CD14-positive monocyte (primary cell): Measurements from ENCODE around the gene IL13. TPM values are rescaled to one million over a fixed set of nuclear protein-coding genes. Genes with fewer than 3 reads are reported as not detected.
A peak's percentile ranks its signal among the peaks of the same experiment; 100 is the strongest.

ENCODE experiments used
- DNase-seq, 3 donors: peaks; one replicate each; pipeline ENCODE4 v3.0.0-alpha.2; 2011 to 2022
- H2AFZ ChIP-seq: 2 replicates; pipeline ENCODE4 v1.6.0; 2012; ENCODE audit warnings: mild to moderate bottlenecking, low read depth, low read length, inconsistent platforms; ENCODE audit not compliant: insufficient read depth, poor library complexity, severe bottlenecking
- H3K27ac ChIP-seq, 2 donors: 1 replicate in 1 of 2; 2 replicates in 1 of 2; pipeline ENCODE4 v1.5.1; 2012 to 2013; ENCODE audit warnings: low read length in 2 of 2, control low read depth in 1 of 2, inconsistent platforms in 1 of 2, low read depth in 1 of 2, mild to moderate bottlenecking in 1 of 2
- H3K27me3 ChIP-seq, 2 donors: one replicate each; pipeline versions ENCODE4 v1.6.0 to v1.6.1; 2011 to 2013; ENCODE audit warnings: low read length in 2 of 2; ENCODE audit not compliant: control insufficient read depth in 2 of 2, insufficient read depth in 2 of 2
- H3K36me3 ChIP-seq, 2 donors: replicated peaks in 1 of 2; 1 replicate in 1 of 2; 2 replicates in 1 of 2; pipeline versions ENCODE4 v1.5.1 to v1.6.1; 2012 to 2013; ENCODE audit warnings: low read length in 2 of 2, control low read depth in 1 of 2, inconsistent platforms in 1 of 2, mild to moderate bottlenecking in 1 of 2; ENCODE audit not compliant: insufficient read depth in 2 of 2, control insufficient read depth in 1 of 2
- H3K4me1 ChIP-seq, 2 donors: 1 replicate in 1 of 2; 2 replicates in 1 of 2; pipeline versions ENCODE4 v1.5.1 to v1.6.1; 2012 to 2013; ENCODE audit warnings: low read length in 2 of 2, control low read depth in 1 of 2, inconsistent platforms in 1 of 2, mild to moderate bottlenecking in 1 of 2, moderate library complexity in 1 of 2; ENCODE audit not compliant: insufficient read depth in 2 of 2, control insufficient read depth in 1 of 2
- H3K4me2 ChIP-seq: replicated peaks from 2 replicates; pipeline ENCODE3; 2012; ENCODE audit warnings: low read length, moderate library complexity, mild to moderate bottlenecking; ENCODE audit not compliant: poor library complexity, severe bottlenecking; ENCODE audit errors: extremely low read depth
- H3K4me3 ChIP-seq, 3 experiments: fragments of 200-600 bp in 1 of 3; sonication (generic) in 1 of 3; replicated peaks in 1 of 3; 1 replicate in 2 of 3; 2 replicates in 1 of 3; pipeline ENCODE4 v1.5.1; 2011 to 2013; ENCODE audit warnings: low read length in 3 of 3, mild to moderate bottlenecking in 3 of 3, control low read depth in 2 of 3, low read depth in 2 of 3, inconsistent platforms in 1 of 3, moderate library complexity in 1 of 3
- H3K79me2 ChIP-seq: 2 replicates; pipeline ENCODE4 v1.6.0; 2012; ENCODE audit warnings: mild to moderate bottlenecking, control low read depth, inconsistent platforms, low read length, moderate library complexity; ENCODE audit not compliant: insufficient read depth
- H3K9ac ChIP-seq: 2 replicates; pipeline ENCODE4 v1.6.0; 2017; ENCODE audit warnings: low read length, mild to moderate bottlenecking; ENCODE audit not compliant: insufficient read depth, poor library complexity, severe bottlenecking
- H3K9me3 ChIP-seq, 2 donors: replicated peaks in 1 of 2; 1 replicate in 1 of 2; 2 replicates in 1 of 2; pipeline versions ENCODE4 v1.5.1 to v1.6.1; 2012 to 2013; ENCODE audit warnings: low read length in 2 of 2, control low read depth in 1 of 2; ENCODE audit not compliant: control insufficient read depth in 1 of 2, insufficient read depth in 1 of 2
- H4K20me1 ChIP-seq: 2 replicates; pipeline ENCODE4 v1.6.0; 2012; ENCODE audit warnings: mild to moderate bottlenecking, low read length, control low read depth, moderate library complexity; ENCODE audit not compliant: insufficient read depth
- H3K27ac Mint-ChIP-seq, 7 donors: one replicate each; pipeline ENCODE4 v1.8.0; 2020; ENCODE audit warnings: mild to moderate bottlenecking in 7 of 7, mixed read lengths in 7 of 7, moderate library complexity in 6 of 7, inconsistent platforms in 2 of 7
- H3K27me3 Mint-ChIP-seq, 3 donors: one replicate each; pipeline ENCODE4 v1.8.0; 2021 to 2022; ENCODE audit warnings: low read depth in 3 of 3, mild to moderate bottlenecking in 3 of 3, mixed read lengths in 3 of 3, moderate library complexity in 3 of 3, inconsistent platforms in 1 of 3
- H3K36me3 Mint-ChIP-seq, 2 donors: one replicate each; pipeline ENCODE4 v1.8.0; 2020; ENCODE audit warnings: mixed read lengths in 2 of 2, inconsistent platforms in 1 of 2, mild to moderate bottlenecking in 1 of 2
- H3K4me1 Mint-ChIP-seq: one replicate; pipeline ENCODE4 v1.8.0; 2020; ENCODE audit warnings: mild to moderate bottlenecking, mixed read lengths
- H3K4me3 Mint-ChIP-seq, 2 donors: one replicate each; pipeline ENCODE4 v1.8.0; 2020; ENCODE audit warnings: mild to moderate bottlenecking in 2 of 2, mixed read lengths in 2 of 2, moderate library complexity in 1 of 2
- H3K9me3 Mint-ChIP-seq, 7 donors: one replicate each; pipeline ENCODE4 v1.8.0; 2020 to 2022; ENCODE audit warnings: mixed read lengths in 7 of 7, mild to moderate bottlenecking in 6 of 7, moderate library complexity in 6 of 7, inconsistent platforms in 2 of 7
- CTCF ChIP-seq: fragments of 200-600 bp; IDR thresholded peaks from one replicate; pipeline ENCODE4 v1.8.0; 2022; ENCODE audit warnings: antibody characterized with exemption, mild to moderate bottlenecking
- WGBS: methylation state at CpG from one replicate; pipeline ENCODE4 v1.1.5; 2013; ENCODE audit warnings: missing lambda C conversion rate; ENCODE audit not compliant: insufficient coverage; 5-methylcytosine and 5-hydroxymethylcytosine counted together
- intact Hi-C, 2 donors: fragments of 100-400 bp; cut with micrococcal nuclease; formaldehyde crosslinking; loops; one replicate each; pipeline versions ENCODE4 v1.15.0 to v1.15.1; 2023
- polyA plus RNA-seq, 3 donors: library from polyadenylated mRNA; depleted of rRNA in 1 of 3; unstranded in 2 of 3; stranded (reverse) in 1 of 3; fragments of 300-500 nt in 2 of 3; fragments of >200 nt in 1 of 3; fragmentation: Illumina TruSeq in 2 of 3; gene quantifications; 1 replicate in 2 of 3; 2 replicates in 1 of 3; pipeline ENCODE4 v1.2.3, GENCODE V29; 2012 to 2021

The IL13 gene
- polyA plus RNA-seq, 3 donors, result not detected

- Histone ChIP-seq H3K79me2 (no peaks in the 10 kb centered on the region), H3K27ac (no peak overlapping the region), H3K4me3 (no peak overlapping the region), H2AFZ (no peak overlapping the region), H3K27me3 (no peaks in the 10 kb centered on the region), H3K36me3 (peaks cover 59 to 72% of the 10 kb centered on the region in 2 donors), H4K20me1 (no peaks in the 10 kb centered on the region), H3K9me3 (no peaks in the 10 kb centered on the region), H3K4me2 (no peak overlapping the region), H3K4me1 (no peaks in the 10 kb centered on the region), H3K9ac (no peak overlapping the region)
- Mint-ChIP-seq H3K4me3 (no peak overlapping the region), H3K9me3 (peaks cover 0 to 2% (median 0%) of the 10 kb centered on the region in 7 donors), H3K27ac (peak overlapping the region in 1 of 7 donors; percentile 61), H3K27me3 (no peaks in the 10 kb centered on the region), H3K4me1 (no peaks in the 10 kb centered on the region), H3K36me3 (peaks cover 65 to 76% of the 10 kb centered on the region in 2 donors)
- 100% methylated on average over 1 of the region's 3 CpGs for WGBS
- DNase-seq, result no peak
- TF ChIP-seq CTCF, result no peak
- intact Hi-C loops, result no loop called here
Observed at GRCh38 chr5:132641241-132641723, 16.7 kb upstream of the IL13 start.

- Histone ChIP-seq H4K20me1 (no peaks in the 10 kb centered on the region), H3K27me3 (no peaks in the 10 kb centered on the region), H3K4me3 (no peak overlapping the region), H3K4me1 (no peaks in the 10 kb centered on the region), H3K27ac (no peak overlapping the region), H3K4me2 (no peak overlapping the region), H2AFZ (no peak overlapping the region), H3K36me3 (peaks cover 56 to 67% of the 10 kb centered on the region in 2 donors), H3K79me2 (no peaks in the 10 kb centered on the region), H3K9me3 (no peaks in the 10 kb centered on the region), H3K9ac (no peak overlapping the region)
- DNase-seq, result no peak
- Mint-ChIP-seq H3K9me3 (peaks cover 0 to 4% (median 0%) of the 10 kb centered on the region in 7 donors), H3K4me3 (no peak overlapping the region), H3K4me1 (no peaks in the 10 kb centered on the region), H3K36me3 (peaks cover 61 to 76% of the 10 kb centered on the region in 2 donors), H3K27me3 (peaks cover 0 to 3% (median 0%) of the 10 kb centered on the region in 3 donors), H3K27ac (no peak overlapping the region)
- intact Hi-C loops, result no loop called here
- no peak for TF ChIP-seq CTCF
- 100% methylated on average over 1 of the region's 3 CpGs for WGBS
Observed at GRCh38 chr5:132641841-132642240, 16.1 kb upstream of the IL13 start.
